Kidney (tissue), 11 donors: ENCODE data around the gene CD58. TPM values are rescaled to one million over a fixed set of nuclear protein-coding genes. Genes with fewer than 3 reads are reported as not detected.
"Not testable (repeated sequence)": the region's sequence is repeated elsewhere in the genome, so short reads cannot be mapped to it uniquely, and the experiment has no call there.

ENCODE experiments used
- DNase-seq, 5 donors: peaks; one replicate each; pipeline ENCODE4 v3.0.0-alpha.2; 2013 to 2020
- FAIRE-seq: peaks from 2 replicates; lab custom pipeline; 2012; peaks lifted over from hg19 to GRCh38; lab: Jason Lieb, UNC
- H3K27ac ChIP-seq, 2 donors: one replicate each; pipeline ENCODE4 v1.7.0; 2013; ENCODE audit warnings: low read depth in 2 of 2, low read length in 2 of 2, inconsistent platforms in 1 of 2
- H3K27me3 ChIP-seq: one replicate; pipeline ENCODE4 v1.7.1; 2013; ENCODE audit warnings: low read length, inconsistent platforms; ENCODE audit not compliant: control insufficient read depth, insufficient read depth
- H3K36me3 ChIP-seq, 3 donors: one replicate each; pipeline versions ENCODE4 v1.7.0 to v1.7.1; 2013; ENCODE audit warnings: low read length in 3 of 3, control low read depth in 1 of 3, inconsistent platforms in 1 of 3; ENCODE audit not compliant: insufficient read depth in 3 of 3, control insufficient read depth in 2 of 3
- H3K4me1 ChIP-seq, 3 donors: one replicate each; pipeline versions ENCODE4 v1.7.0 to v1.7.1; 2013; ENCODE audit warnings: low read length in 3 of 3, inconsistent platforms in 1 of 3, low read depth in 1 of 3; ENCODE audit not compliant: control insufficient read depth in 2 of 3, insufficient read depth in 2 of 3
- H3K4me3 ChIP-seq, 3 donors: one replicate each; pipeline versions ENCODE4 v1.7.0 to v1.8.1; 2013; ENCODE audit warnings: low read length in 3 of 3, control low read depth in 1 of 3, inconsistent platforms in 1 of 3
- H3K9ac ChIP-seq, 3 donors: one replicate each; pipeline versions ENCODE4 v1.7.0 to v1.7.1; 2013; ENCODE audit warnings: low read length in 3 of 3, control low read depth in 1 of 3, inconsistent platforms in 1 of 3
- H3K9me3 ChIP-seq, 3 donors: one replicate each; pipeline versions ENCODE4 v1.7.0 to v1.7.1; 2013; ENCODE audit warnings: low read length in 3 of 3, control low read depth in 1 of 3, inconsistent platforms in 1 of 3; ENCODE audit not compliant: control insufficient read depth in 2 of 3, insufficient read depth in 1 of 3
- intact Hi-C: fragments of 100-400 bp; cut with DNase I; formaldehyde crosslinking; loops from one replicate; pipeline ENCODE4 v1.11.1; 2022
- polyA plus RNA-seq: library from polyadenylated mRNA; stranded (reverse); fragments of 350-450 nt; fragmentation: Illumina TruSeq; extraction: RNeasy Lipid Tissue Mini Kit (QIAGEN cat#74804); gene quantifications from one replicate; pipeline ENCODE4 v1.2.3, GENCODE V29; 2014; ENCODE audit warnings: low read depth, low replicate concordance; ENCODE audit not compliant: insufficient read depth
- total RNA-seq: library from RNA; stranded (reverse); fragmentation: NEBNext Ultra II Directional; extraction: Animal tissue kit (Norgen Biotek cat#: 25700); gene quantifications from one replicate; pipeline ENCODE4 v1.2.1, GENCODE V29; 2021
- donor health status: control.
- donor health status: control.
- donor health status: DM: yes; HTN: yes; CAD: no.
- donor health status: Normal renal cell carcinoma (clear cell type).

CD58 gene
- total and polyA plus RNA-seq, 2 donors from 2014 or later: 27.4 to 36.6 TPM

DNA sequence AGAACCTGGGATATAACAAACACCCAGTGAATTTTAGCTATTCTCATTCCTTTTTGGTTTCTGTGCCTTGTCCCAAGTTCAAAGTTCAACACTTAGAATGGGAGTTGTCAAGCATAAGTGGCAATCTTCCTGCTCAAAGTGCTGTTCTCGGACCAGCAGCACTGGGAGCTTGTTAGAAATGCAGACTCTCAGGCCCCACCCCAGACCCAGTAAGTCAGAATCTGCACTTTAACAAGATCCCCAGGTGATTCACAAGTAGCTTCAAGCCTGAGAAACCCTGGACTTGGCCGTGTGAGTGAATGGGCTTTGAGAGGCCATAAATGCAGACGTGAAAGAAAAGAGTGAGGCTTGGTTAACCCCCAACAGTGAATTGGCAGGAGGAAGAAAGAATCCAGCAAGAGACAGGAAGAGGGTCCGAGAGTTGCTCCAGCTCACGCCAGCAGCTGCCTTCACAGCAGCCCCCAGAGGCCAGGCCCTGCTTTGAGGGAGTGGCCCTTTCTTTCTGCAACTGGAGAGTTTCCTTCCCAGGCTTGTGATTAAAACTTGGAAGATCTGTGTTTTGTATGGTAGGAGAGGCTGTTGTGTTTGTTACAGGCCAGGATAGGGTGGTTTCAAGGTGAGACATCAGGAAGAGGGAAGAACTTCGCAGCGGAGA lies 21.3 kb upstream of the CD58 start:
- H3K4me3 ChIP-seq, FAIRE-seq, H3K27ac ChIP-seq, intact Hi-C loops, H3K9me3 ChIP-seq, H3K36me3 ChIP-seq, H3K27me3 ChIP-seq, DNase-seq, H3K9ac ChIP-seq, H3K4me1 ChIP-seq: not testable (repeated sequence)

DNA sequence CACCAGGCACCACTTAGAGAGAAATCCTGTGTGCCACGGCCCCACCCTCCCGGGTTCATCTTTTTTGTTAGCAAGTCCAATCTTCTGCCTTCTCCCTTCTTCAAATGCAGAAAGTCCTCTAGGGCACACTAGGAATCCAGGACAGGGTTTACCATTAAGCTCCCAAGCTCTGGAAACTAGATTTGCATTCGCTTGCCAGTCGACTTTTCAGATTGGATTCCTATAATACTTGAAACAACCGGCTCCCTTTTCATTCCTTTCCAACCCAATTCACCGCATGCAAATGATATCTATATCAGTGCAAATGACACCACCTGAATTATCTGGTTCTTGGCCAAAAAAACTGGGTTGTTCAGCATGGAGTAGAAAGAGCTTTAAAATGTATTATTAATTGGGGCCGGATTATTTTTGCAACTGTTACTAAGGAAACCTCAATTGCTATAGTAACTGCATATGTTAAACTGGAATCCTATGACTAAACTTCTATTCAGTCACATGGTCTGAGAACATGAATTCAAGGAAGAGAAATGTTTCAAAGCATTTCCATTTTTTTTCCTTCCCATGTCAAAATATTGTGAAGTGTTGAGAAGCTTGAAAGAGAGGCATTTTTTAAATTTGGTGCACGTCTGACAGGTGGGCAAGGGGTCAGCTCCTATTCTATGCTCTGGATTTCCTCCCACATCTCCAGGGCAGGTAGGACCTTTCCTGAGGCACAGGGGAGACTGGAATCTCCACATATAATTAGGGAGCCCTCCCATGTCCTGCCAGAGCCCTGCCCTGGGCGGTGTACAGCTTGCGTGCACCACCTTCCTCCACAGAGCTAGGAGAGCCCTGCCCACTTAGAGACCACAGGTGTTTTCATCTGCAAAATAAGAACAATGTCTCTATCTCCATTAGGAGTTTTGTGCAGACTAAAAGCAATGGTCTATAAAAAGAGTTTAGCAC lies 20.5 kb upstream of the CD58 start:
- intact Hi-C loops, H3K36me3 ChIP-seq, H3K27ac ChIP-seq, H3K4me3 ChIP-seq, FAIRE-seq, H3K9me3 ChIP-seq, H3K4me1 ChIP-seq, DNase-seq, H3K9ac ChIP-seq, H3K27me3 ChIP-seq: not testable (repeated sequence)

DNA sequence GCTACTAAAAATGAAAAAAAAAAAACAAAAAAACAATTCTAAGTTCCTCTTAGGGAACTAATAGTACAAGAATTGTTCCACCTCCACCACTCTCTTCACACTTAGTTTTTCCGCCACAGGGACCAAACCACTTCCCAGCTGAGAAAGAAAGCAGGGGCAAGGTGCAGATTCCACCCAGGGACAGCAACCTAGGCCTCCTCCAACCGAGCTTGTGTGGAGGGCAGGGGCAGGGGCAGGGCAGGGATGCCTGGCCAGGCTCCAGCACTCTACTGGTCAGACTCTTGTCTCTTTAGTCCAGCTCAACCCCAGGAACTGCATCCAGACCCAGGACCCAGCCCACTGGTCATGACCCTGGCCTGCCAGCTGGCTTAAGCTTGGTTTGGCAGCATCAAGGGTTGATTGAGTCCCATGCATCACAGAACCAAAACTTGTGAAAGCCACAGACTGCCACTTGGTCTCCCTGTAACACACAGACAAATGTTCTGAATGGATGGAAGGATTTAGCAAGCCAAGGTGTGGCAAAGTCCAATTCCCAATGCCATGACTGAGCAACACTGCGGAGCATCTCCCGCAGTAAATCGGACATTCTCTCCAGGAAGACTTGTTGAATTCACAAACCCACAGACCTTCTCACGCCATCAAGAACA lies 19.7 kb upstream of the CD58 start:
- intact Hi-C loops, H3K9ac ChIP-seq, FAIRE-seq, H3K9me3 ChIP-seq, H3K36me3 ChIP-seq, H3K4me1 ChIP-seq, H3K27ac ChIP-seq, DNase-seq, H3K4me3 ChIP-seq, H3K27me3 ChIP-seq: not testable (repeated sequence)

DNA sequence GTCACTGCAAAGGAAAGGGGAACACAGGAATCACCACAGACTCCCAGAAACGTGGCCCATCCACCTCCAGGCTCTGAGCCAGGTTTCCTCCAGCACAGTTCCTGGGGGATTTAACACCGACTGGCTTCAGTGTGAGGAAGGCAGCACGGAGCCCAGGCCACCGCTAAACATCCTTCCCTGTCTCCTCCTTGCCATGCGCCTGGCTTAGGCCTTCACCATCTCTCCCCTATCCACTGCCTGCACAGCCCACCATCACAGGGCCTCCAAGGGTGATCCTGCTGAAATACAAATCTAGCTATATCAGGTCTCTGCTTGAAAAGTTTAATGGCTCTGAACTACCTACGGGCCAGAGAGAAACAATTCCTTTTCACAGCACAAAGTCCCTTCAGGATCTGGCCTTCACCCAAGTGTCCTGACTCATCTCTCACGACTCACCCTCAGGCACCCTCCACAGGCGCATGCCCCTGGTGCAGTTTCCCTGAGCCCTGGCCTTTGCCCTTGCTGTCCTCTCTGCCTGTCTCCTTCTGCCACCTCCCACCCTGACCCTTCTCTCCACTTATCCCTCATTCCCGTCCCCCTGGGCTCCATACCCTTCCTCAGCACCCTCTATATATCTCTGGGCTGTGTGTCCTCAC lies 18.4 kb upstream of the CD58 start:
- H3K36me3 ChIP-seq, intact Hi-C loops, FAIRE-seq, H3K4me3 ChIP-seq, H3K9me3 ChIP-seq, H3K4me1 ChIP-seq, H3K9ac ChIP-seq, H3K27me3 ChIP-seq: not testable (repeated sequence)
- H3K27ac ChIP-seq: peak overlapping the region in 1 of 2 donors; percentile 60
- DNase-seq: peak in 1 of 5 donors; percentile 77
